GM12874 (cell line): ENCODE results near the gene GPA33.

ENCODE experiments used
- TF ChIP-seq, protein P1 (sequence below): IDR thresholded peaks from 2 replicates; pipeline ENCODE4 v1.5.1; 2011; ENCODE audit warnings: low read depth, mild to moderate bottlenecking, control low read depth, low read length, moderate library complexity; ENCODE audit not compliant: insufficient read depth

The GPA33 gene

DNA sequence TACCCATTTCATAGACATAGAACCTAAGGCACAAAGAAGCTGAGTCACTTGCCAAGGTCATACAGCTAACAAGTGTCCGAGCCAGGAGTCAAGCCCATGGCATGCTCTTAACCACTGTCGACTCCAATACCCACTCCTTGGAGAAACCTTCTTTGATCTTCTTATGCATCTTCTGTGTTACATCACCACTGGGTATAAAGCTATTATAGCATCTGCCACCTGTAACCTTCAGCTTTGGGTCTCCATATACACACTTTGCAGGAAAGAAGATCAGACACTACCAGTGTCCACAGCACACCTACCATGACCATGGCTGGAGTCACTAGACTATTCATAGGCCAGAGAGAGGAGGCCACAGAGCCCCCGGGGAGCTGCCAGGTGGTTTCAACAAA, 29.1 kb downstream of the GPA33 start:
- TF ChIP-seq, protein P1, sequence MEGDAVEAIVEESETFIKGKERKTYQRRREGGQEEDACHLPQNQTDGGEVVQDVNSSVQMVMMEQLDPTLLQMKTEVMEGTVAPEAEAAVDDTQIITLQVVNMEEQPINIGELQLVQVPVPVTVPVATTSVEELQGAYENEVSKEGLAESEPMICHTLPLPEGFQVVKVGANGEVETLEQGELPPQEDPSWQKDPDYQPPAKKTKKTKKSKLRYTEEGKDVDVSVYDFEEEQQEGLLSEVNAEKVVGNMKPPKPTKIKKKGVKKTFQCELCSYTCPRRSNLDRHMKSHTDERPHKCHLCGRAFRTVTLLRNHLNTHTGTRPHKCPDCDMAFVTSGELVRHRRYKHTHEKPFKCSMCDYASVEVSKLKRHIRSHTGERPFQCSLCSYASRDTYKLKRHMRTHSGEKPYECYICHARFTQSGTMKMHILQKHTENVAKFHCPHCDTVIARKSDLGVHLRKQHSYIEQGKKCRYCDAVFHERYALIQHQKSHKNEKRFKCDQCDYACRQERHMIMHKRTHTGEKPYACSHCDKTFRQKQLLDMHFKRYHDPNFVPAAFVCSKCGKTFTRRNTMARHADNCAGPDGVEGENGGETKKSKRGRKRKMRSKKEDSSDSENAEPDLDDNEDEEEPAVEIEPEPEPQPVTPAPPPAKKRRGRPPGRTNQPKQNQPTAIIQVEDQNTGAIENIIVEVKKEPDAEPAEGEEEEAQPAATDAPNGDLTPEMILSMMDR = no peak

DNA sequence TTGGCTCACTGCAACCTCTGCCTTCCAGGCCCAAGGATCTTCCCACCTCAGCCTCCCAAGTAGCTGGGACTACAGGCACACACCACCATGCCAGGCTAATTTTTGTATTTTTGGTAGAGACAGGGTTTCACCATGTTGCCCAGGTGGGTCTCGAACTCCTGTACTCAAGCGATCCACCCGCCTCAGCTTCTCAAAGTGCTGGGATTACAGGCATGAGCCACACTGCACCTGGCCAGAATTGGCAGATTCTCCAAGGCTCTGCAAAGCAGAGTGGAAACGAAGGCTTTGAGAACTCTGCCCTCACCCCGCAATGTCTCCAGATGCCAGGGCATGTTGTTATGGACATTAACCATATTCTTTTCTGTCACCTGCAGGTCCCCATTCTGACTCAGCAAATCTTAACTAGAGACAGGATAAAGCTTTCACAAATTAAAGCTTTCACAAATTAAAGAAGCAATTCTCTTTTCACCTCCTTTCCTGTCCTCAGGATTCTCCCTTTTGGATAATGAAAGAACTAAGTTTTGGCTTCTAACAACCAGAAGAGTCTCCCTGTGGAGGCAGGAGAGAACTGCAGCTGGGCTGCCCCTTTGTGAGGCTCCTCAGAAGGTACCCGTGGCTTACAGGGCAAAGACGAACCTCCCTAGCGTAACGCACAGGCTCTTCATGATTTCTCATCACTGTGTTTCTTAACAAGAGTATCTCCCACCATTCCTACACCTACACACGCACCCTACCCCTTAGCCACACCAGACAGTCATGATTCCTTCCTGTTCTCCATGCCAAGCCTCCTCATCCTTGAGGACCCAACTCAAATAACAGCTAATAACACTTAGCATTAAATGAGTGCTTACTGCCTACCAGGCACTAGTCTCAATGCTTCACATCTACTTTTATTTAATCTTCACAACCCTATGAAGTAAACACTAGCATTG, 29.8 kb downstream of the GPA33 start:
- TF ChIP-seq, protein P1 = peak; percentile 43; the same call in 1 of the 2 replicates

- TF ChIP-seq, protein P1 = no peak
Observed at GRCh38 chr1:167059809-167060107, 30.4 kb downstream of the GPA33 start.

- TF ChIP-seq, protein P1 = peak; percentile 89
Observed at GRCh38 chr1:167059045-167059808, 30.9 kb downstream of the GPA33 start.

DNA sequence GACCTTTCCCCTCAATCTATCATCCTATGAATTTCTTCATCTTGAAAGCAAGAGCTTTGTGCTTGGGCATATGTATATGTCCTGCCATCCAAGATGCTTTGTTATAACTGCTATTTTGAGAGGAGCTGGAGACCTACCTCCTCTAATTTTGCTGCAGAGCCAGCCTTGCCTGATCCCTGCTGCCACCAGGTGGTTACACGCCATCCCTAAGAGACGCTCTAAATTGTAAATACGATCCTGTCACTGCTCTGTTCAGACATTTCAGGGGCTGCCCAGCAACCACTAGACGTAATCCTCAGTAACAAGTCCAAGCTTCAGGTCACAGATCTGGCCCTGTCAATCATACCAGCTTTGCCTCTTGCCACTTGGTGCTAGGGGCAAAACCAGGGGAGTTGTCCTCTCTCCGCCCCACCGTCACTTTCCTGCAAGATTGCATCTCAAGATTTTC, 32.9 kb downstream of the GPA33 start:
- TF ChIP-seq, protein P1 = peak; percentile 58

DNA sequence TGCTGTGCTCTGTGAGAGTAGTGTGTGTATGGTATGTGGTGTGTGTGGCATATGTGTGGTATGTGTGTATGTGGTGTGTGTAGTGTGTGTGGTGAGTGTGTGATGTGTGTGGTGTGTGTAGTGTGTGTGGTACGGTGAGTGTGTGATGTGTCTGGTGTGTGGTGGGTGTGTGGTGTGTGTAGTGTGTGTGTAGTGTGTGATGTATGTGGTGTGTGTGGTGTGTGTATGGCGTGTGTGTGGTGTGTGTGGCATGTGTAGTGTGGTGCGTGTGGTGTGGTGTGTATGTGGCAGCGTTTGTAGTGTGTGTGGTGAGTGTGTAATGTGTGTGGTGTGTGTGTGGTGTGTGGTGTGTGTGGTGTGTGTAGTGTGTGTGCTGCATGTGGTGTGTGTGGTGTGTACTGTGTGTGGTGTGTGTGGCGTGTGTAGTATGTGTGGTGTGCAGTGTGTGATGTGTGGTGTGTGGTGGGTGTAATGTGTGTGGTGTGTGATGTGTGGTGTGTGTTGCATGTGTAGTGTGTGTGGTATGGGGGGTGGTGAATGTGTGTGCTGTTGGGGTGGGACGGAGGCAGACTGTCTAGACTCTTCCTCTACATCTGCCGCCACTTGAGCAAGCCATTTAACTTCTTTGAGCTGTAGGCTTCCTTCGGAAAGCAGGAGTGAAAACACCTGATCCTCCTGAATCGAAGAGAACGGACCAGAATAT, 33.5 kb downstream of the GPA33 start:
- TF ChIP-seq, protein P1 = no peak
